OCI-LY3 (cell line): ENCODE measurements around the gene FZD4.

ENCODE experiments used
- EZH2phosphoT487 ChIP-seq: fragments of 200-600 bp; shearing (Covaris generic); IDR thresholded peaks from 2 replicates; pipeline ENCODE4 v1.6.1; 2018; ENCODE audit warnings: antibody characterized with exemption, mixed run types, low read depth
- TF ChIP-seq, protein P1 (sequence below): fragments of 200-600, 300-600 bp; sonication (generic); IDR thresholded peaks from 2 replicates; pipeline ENCODE4 v1.5.1; 2014; ENCODE audit warnings: antibody characterized with exemption, low read length, low read depth

DNA sequence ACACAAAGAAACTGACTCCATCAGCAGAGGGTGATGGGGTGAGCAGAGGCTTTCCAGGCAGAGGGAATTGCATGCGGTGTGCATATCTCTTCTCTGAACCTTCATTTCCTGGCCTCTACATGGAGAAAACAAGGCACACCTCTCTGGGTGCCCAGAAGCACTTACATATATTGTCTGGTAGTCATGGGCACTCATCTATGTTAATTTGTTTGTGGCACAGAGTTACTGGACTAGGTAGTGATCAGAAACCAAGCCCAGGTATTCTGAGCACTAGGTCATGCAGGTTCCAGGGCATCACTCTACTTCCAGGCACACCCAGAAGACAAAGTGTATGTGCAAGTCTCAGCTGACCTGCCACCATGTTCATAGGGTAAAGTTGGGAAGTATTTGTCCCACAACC, 56.5 kb downstream of the FZD4 start:
- TF ChIP-seq, protein P1, sequence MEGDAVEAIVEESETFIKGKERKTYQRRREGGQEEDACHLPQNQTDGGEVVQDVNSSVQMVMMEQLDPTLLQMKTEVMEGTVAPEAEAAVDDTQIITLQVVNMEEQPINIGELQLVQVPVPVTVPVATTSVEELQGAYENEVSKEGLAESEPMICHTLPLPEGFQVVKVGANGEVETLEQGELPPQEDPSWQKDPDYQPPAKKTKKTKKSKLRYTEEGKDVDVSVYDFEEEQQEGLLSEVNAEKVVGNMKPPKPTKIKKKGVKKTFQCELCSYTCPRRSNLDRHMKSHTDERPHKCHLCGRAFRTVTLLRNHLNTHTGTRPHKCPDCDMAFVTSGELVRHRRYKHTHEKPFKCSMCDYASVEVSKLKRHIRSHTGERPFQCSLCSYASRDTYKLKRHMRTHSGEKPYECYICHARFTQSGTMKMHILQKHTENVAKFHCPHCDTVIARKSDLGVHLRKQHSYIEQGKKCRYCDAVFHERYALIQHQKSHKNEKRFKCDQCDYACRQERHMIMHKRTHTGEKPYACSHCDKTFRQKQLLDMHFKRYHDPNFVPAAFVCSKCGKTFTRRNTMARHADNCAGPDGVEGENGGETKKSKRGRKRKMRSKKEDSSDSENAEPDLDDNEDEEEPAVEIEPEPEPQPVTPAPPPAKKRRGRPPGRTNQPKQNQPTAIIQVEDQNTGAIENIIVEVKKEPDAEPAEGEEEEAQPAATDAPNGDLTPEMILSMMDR: no peak
- no peak for TF ChIP-seq EZH2phosphoT487
